ENCODE data around the gene NLRP6. TPM values are rescaled to one million over a fixed set of nuclear protein-coding genes. Genes with fewer than 3 reads are reported as not detected.

Gene NLRP6
- total and polyA plus RNA-seq, 2 donors from 2014 or later: 0.32 to 1.6 TPM

GRCh38 chr11:334264-334994 is 56.2 kb downstream of the NLRP6 start:
- Histone ChIP-seq H3K4me1 (ENCODE audit: control insufficient read depth in 2 of 3, insufficient read depth in 2 of 3, low read depth in 1 of 3, low read length in 3 of 3) (peaks cover 3 to 5% (median 4%) of the 10 kb centered on the region in 3 donors), H3K36me3 (ENCODE audit: control insufficient read depth in 2 of 3, insufficient read depth in 3 of 3, low read length in 3 of 3) (no peaks in the 10 kb centered on the region), H3K27ac (ENCODE audit: low read depth in 2 of 2, low read length in 2 of 2) (no peak overlapping the region), H3K27me3 (ENCODE audit: control insufficient read depth, insufficient read depth, low read length) (no peaks in the 10 kb centered on the region), H3K4me3 (ENCODE audit: low read length in 3 of 3) (no peak overlapping the region), H3K9ac (ENCODE audit: low read length in 3 of 3) (no peak overlapping the region), H3K9me3 (ENCODE audit: control insufficient read depth in 2 of 3, insufficient read depth in 1 of 3, low read length in 3 of 3) (no peaks in the 10 kb centered on the region)
- FAIRE-seq (no peak), DNase-seq (peak in 4 of 5 donors; percentile 55 to 70 (median 64))
- TF ChIP-seq CTCF (IDR thresholded peaks at IDR 0.05; ENCODE audit: borderline replicate concordance, extremely low read depth, insufficient read depth): no peak
- intact Hi-C loops (cut with DNase I): no loop called here

Other genes starting within 250 kb of the NLRP6 start
- gene SCGB1C1, start 85.3 kb upstream of the NLRP6 start, total RNA-seq: not detected
- gene SCGB1C1, start 85.3 kb upstream of the NLRP6 start, polyA plus RNA-seq (ENCODE audit: insufficient read depth, low read depth, low replicate concordance): not detected
- 56.5 TPM for gene BET1L, start 71.0 kb upstream of the NLRP6 start, total RNA-seq
- 43.9 TPM for gene BET1L, start 71.0 kb upstream of the NLRP6 start, polyA plus RNA-seq (ENCODE audit: insufficient read depth, low read depth, low replicate concordance)
- gene RIC8A, start 70.7 kb upstream of the NLRP6 start, total RNA-seq: 92.1 TPM
- gene RIC8A, start 70.7 kb upstream of the NLRP6 start, polyA plus RNA-seq (ENCODE audit: insufficient read depth, low read depth, low replicate concordance): 52.3 TPM
- gene SIRT3, start 42.1 kb upstream of the NLRP6 start, total RNA-seq: 28.3 TPM
- gene SIRT3, start 42.1 kb upstream of the NLRP6 start, polyA plus RNA-seq (ENCODE audit: insufficient read depth, low read depth, low replicate concordance): 28.7 TPM
- gene PSMD13, start 41.4 kb upstream of the NLRP6 start, total RNA-seq: 87.7 TPM
- gene PSMD13, start 41.4 kb upstream of the NLRP6 start, polyA plus RNA-seq (ENCODE audit: insufficient read depth, low read depth, low replicate concordance): 115 TPM
- gene PGGHG, start 10.7 kb downstream of the NLRP6 start, total RNA-seq: 64.1 TPM
- gene PGGHG, start 10.7 kb downstream of the NLRP6 start, polyA plus RNA-seq (ENCODE audit: insufficient read depth, low read depth, low replicate concordance): 16.1 TPM
- gene IFITM5, start 21.1 kb downstream of the NLRP6 start, total RNA-seq: not detected
- not detected for gene IFITM5, start 21.1 kb downstream of the NLRP6 start, polyA plus RNA-seq (ENCODE audit: insufficient read depth, low read depth, low replicate concordance)
- 1,111 TPM for gene IFITM2, start 29.4 kb downstream of the NLRP6 start, total RNA-seq
- 814 TPM for gene IFITM2, start 29.4 kb downstream of the NLRP6 start, polyA plus RNA-seq (ENCODE audit: insufficient read depth, low read depth, low replicate concordance)
- 440 TPM for gene IFITM1, start 35.6 kb downstream of the NLRP6 start, total RNA-seq
- 248 TPM for gene IFITM1, start 35.6 kb downstream of the NLRP6 start, polyA plus RNA-seq (ENCODE audit: insufficient read depth, low read depth, low replicate concordance)
- gene IFITM3, start 42.5 kb downstream of the NLRP6 start, total RNA-seq: 1,286 TPM
- gene IFITM3, start 42.5 kb downstream of the NLRP6 start, polyA plus RNA-seq (ENCODE audit: insufficient read depth, low read depth, low replicate concordance): 1,281 TPM
- gene B4GALNT4, start 91.1 kb downstream of the NLRP6 start, total RNA-seq: 1.4 TPM
- gene B4GALNT4, start 91.1 kb downstream of the NLRP6 start, polyA plus RNA-seq (ENCODE audit: insufficient read depth, low read depth, low replicate concordance): 0.82 TPM
- 3.6 TPM for gene PKP3, start 115.8 kb downstream of the NLRP6 start, total RNA-seq
- gene PKP3, start 115.8 kb downstream of the NLRP6 start, polyA plus RNA-seq (ENCODE audit: insufficient read depth, low read depth, low replicate concordance): 1.9 TPM
- 89.1 TPM for gene SIGIRR, start 136.6 kb downstream of the NLRP6 start, total RNA-seq
- 181 TPM for gene SIGIRR, start 136.6 kb downstream of the NLRP6 start, polyA plus RNA-seq (ENCODE audit: insufficient read depth, low read depth, low replicate concordance)
- gene ANO9, start 163.6 kb downstream of the NLRP6 start, total RNA-seq: 21.8 TPM
- 11.3 TPM for gene ANO9, start 163.6 kb downstream of the NLRP6 start, polyA plus RNA-seq (ENCODE audit: insufficient read depth, low read depth, low replicate concordance)
- gene PTDSS2, start 171.9 kb downstream of the NLRP6 start, total RNA-seq: 28.5 TPM
- gene PTDSS2, start 171.9 kb downstream of the NLRP6 start, polyA plus RNA-seq (ENCODE audit: insufficient read depth, low read depth, low replicate concordance): 37.7 TPM
- 191 TPM for gene RNH1, start 228.8 kb downstream of the NLRP6 start, total RNA-seq
- gene RNH1, start 228.8 kb downstream of the NLRP6 start, polyA plus RNA-seq (ENCODE audit: insufficient read depth, low read depth, low replicate concordance): 171 TPM

Measured in kidney (tissue), 14 donors.